PC-9 (cell line): ENCODE data around the gene FLYWCH1. TPM values are rescaled to one million over a fixed set of nuclear protein-coding genes. Genes with fewer than 3 reads are reported as not detected.

ENCODE experiments used
- BruUV-seq: library from RNA; stranded (reverse); fragments of 400-500 nt; replicated peaks from 2 replicates; lab custom pipeline; 2021; lab: Mats Ljungman, UMichigan
- CTCF ChIA-PET: fragments of 300-600 bp; sonication (Branson Sonifier 250); formaldehyde crosslinking; loops from one replicate; lab custom pipeline; 2022; ENCODE audit warnings: antibody characterized with exemption; lab: Charles Lee
- POLR2A ChIA-PET: fragments of 300-600 bp; sonication (Branson Sonifier 250); formaldehyde crosslinking; loops from one replicate; lab custom pipeline; 2022; ENCODE audit warnings: antibody characterized with exemption; ENCODE audit not compliant: unreplicated experiment; lab: Charles Lee
- DNase-seq, 2 experiments: peaks; one replicate each; pipeline versions ENCODE4 v3.0.0 to v3.0.0-alpha.2; 2015 to 2022; ENCODE audit warnings: mixed read lengths in 1 of 2
- H2AFZ ChIP-seq: fragments of 200-600 bp; sonication (generic); 2 replicates; pipeline ENCODE4 v1.8.1; 2017; ENCODE audit warnings: antibody characterized with exemption
- H3F3A ChIP-seq: fragments of 200-600 bp; sonication (generic); 2 replicates; pipeline ENCODE4 v1.8.1; 2017; ENCODE audit warnings: antibody characterized with exemption, mild to moderate bottlenecking, low read depth; ENCODE audit not compliant: insufficient read depth
- H3K27ac ChIP-seq: fragments of 200-600 bp; sonication (generic); 2 replicates; pipeline ENCODE4 v1.6.1; 2016; ENCODE audit warnings: mixed run types
- H3K27me3 ChIP-seq: fragments of 200-600 bp; sonication (generic); 2 replicates; pipeline ENCODE4 v1.6.1; 2016; ENCODE audit warnings: low read depth, mixed run types; ENCODE audit not compliant: insufficient read depth
- H3K36me3 ChIP-seq: fragments of 200-600 bp; sonication (generic); 2 replicates; pipeline ENCODE4 v1.6.1; 2016; ENCODE audit warnings: low read depth, mixed run types
- H3K4me1 ChIP-seq: fragments of 200-600 bp; sonication (generic); replicated peaks from 2 replicates; pipeline ENCODE4 v1.6.1; 2016; ENCODE audit warnings: mixed run types; ENCODE audit not compliant: insufficient read depth
- H3K4me2 ChIP-seq: fragments of 200-600 bp; sonication (generic); 2 replicates; pipeline ENCODE4 v1.6.1; 2017; ENCODE audit warnings: mixed run types
- H3K4me3 ChIP-seq: fragments of 200-600 bp; sonication (generic); 2 replicates; pipeline ENCODE4 v1.6.1; 2016; ENCODE audit warnings: mixed run types
- H3K79me2 ChIP-seq: fragments of 200-600 bp; sonication (generic); 2 replicates; pipeline ENCODE4 v1.6.1; 2017; ENCODE audit warnings: low read depth, mixed run types
- H3K9me2 ChIP-seq: fragments of 200-600 bp; sonication (generic); 2 replicates; pipeline ENCODE4 v1.8.1; 2017; ENCODE audit warnings: mild to moderate bottlenecking; ENCODE audit not compliant: insufficient read depth
- H3K9me3 ChIP-seq: fragments of 200-600 bp; sonication (generic); 2 replicates; pipeline ENCODE4 v1.8.1; 2016; ENCODE audit warnings: low read depth; ENCODE audit not compliant: insufficient read depth
- H4K20me1 ChIP-seq: fragments of 200-600 bp; sonication (generic); 2 replicates; pipeline ENCODE4 v1.8.1; 2017; ENCODE audit not compliant: insufficient read depth
- CTCF ChIP-seq: fragments of 200-600 bp; sonication (generic); conservative IDR thresholded peaks from 2 replicates; pipeline ENCODE4 v1.6.1; 2017; ENCODE audit warnings: mixed run types, antibody characterized with exemption, mild to moderate bottlenecking, moderate library complexity
- EZH2 ChIP-seq: fragments of 200-600 bp; sonication (generic); IDR thresholded peaks from 2 replicates; pipeline ENCODE4 v1.8.0; 2017; ENCODE audit warnings: antibody characterized with exemption, low read depth
- intact Hi-C: fragments of 100-400 bp; cut with micrococcal nuclease; formaldehyde crosslinking; loops from one replicate; pipeline ENCODE4 v1.10.0; 2022; ENCODE audit not compliant: unreplicated experiment
- total RNA-seq: library from RNA; stranded (reverse); gene quantifications from 2 replicates; pipeline ENCODE4 v1.2.3, GENCODE V29; 2021

Gene FLYWCH1
- total RNA-seq, 1 experiment from 2014 or later: 79.9 TPM

GRCh38 chr16:2983706-2984136 is 72.0 kb downstream of the FLYWCH1 start:
- Histone ChIP-seq H2AFZ (no peak overlapping the region), H4K20me1 (no peaks in the 10 kb centered on the region), H3K27me3 (no peaks in the 10 kb centered on the region), H3F3A (peaks cover 32% of the 10 kb centered on the region; the same call in 1 of the 2 replicates), H3K9me2 (no peaks in the 10 kb centered on the region), H3K27ac (no peak overlapping the region), H3K4me1 (peaks cover 22% of the 10 kb centered on the region), H3K9me3 (no peaks in the 10 kb centered on the region), H3K79me2 (peaks cover 10% of the 10 kb centered on the region), H3K4me3 (peak overlapping the region; percentile 46; the same call in 1 of the 2 replicates), H3K4me2 (peak overlapping the region; percentile 71), H3K36me3 (no peaks in the 10 kb centered on the region)
- ChIA-PET POLR2A (no interaction called here), CTCF (interaction anchor here (1.1 kb wide), 1 partner anchor 9 kb away, joined by 3 read pairs; no protein-coding TSS in a partner anchor)
- no peak for TF ChIP-seq EZH2
- peak; percentile 88 for TF ChIP-seq CTCF
- intact Hi-C loops: loop anchor here (1.0 to 2.0 kb wide), 4 partner anchors 19 to 56 kb away; partner anchors contain the start of gene KREMEN2
- no TSS peak for BruUV-seq
- DNase-seq: peak; percentile 66 to 91

GRCh38 chr16:2985462-2985861 is 73.7 kb downstream of the FLYWCH1 start:
- intact Hi-C loops: no loop called here
- Histone ChIP-seq H3K9me2 (no peaks in the 10 kb centered on the region), H3K4me2 (no peak overlapping the region), H3K9me3 (no peaks in the 10 kb centered on the region), H3K4me3 (no peak overlapping the region), H4K20me1 (no peaks in the 10 kb centered on the region), H3K27ac (no peak overlapping the region), H3K4me1 (peaks cover 18% of the 10 kb centered on the region; the same call in 1 of the 2 replicates), H2AFZ (no peak overlapping the region), H3K27me3 (no peaks in the 10 kb centered on the region), H3K36me3 (no peaks in the 10 kb centered on the region), H3F3A (peaks cover 32% of the 10 kb centered on the region; the same call in 1 of the 2 replicates), H3K79me2 (no peaks in the 10 kb centered on the region)
- DNase-seq: no peak
- no TSS peak for BruUV-seq
- ChIA-PET POLR2A (no interaction called here), CTCF (no interaction called here)
- TF ChIP-seq CTCF (no peak), EZH2 (no peak)

GRCh38 chr16:2985893-2986355 is 74.2 kb downstream of the FLYWCH1 start:
- ChIA-PET CTCF (no interaction called here), POLR2A (no interaction called here)
- TF ChIP-seq EZH2: no peak
- no peak for TF ChIP-seq CTCF
- H3K9me2 ChIP-seq: no peaks in the 10 kb centered on the region
- H3K79me2 ChIP-seq: no peaks in the 10 kb centered on the region
- no peaks in the 10 kb centered on the region for H3K36me3 ChIP-seq
- peaks cover 32% of the 10 kb centered on the region; the same call in 1 of the 2 replicates for H3F3A ChIP-seq
- intact Hi-C loops: no loop called here
- H3K27ac ChIP-seq: no peak overlapping the region
- no peaks in the 10 kb centered on the region for H3K27me3 ChIP-seq
- H3K4me2 ChIP-seq: no peak overlapping the region
- H3K4me3 ChIP-seq: no peak overlapping the region
- DNase-seq: no peak
- no peaks in the 10 kb centered on the region for H4K20me1 ChIP-seq
- H2AFZ ChIP-seq: no peak overlapping the region
- no peaks in the 10 kb centered on the region for H3K9me3 ChIP-seq
- peaks cover 20% of the 10 kb centered on the region; the same call in 1 of the 2 replicates for H3K4me1 ChIP-seq
- no TSS peak for BruUV-seq
